ENCODE measurements around the gene EIF3I. TPM values are rescaled to one million over a fixed set of nuclear protein-coding genes. Genes with fewer than 3 reads are reported as not detected.

EIF3I gene
- polyA plus RNA-seq, 2 donors: 134 to 189 TPM

- WGBS, 2 donors: 72 to 74% methylated on average over 3 of the region's 3 CpGs
- H3K9me3 ChIP-seq (ENCODE audit: control insufficient read depth in 2 of 2, insufficient read depth in 1 of 2, low read depth in 1 of 2, low read length in 1 of 2): no peaks in the 10 kb centered on the region
- peaks cover 2 to 11% of the 10 kb centered on the region in 2 donors for H3K4me1 ChIP-seq (ENCODE audit: control insufficient read depth in 2 of 2, insufficient read depth in 2 of 2, low read length in 1 of 2)
- H3K27ac ChIP-seq (ENCODE audit: low read depth in 2 of 2, low read length in 1 of 2): peak overlapping the region in 1 of 2 donors; percentile 15
- H3K27me3 ChIP-seq (ENCODE audit: control insufficient read depth in 1 of 2, insufficient read depth in 2 of 2, low read length in 2 of 2): no peaks in the 10 kb centered on the region
- peaks cover 3 to 20% of the 10 kb centered on the region in 2 donors for H3K36me3 ChIP-seq (ENCODE audit: control insufficient read depth in 2 of 2, insufficient read depth in 2 of 2, low read length in 1 of 2)
- H3K4me3 ChIP-seq (ENCODE audit: low read depth in 1 of 2, low read length in 2 of 2): no peak overlapping the region
These were observed 1.5 kb downstream of the EIF3I start for GRCh38 chr1:32223683-32224082.

- Histone ChIP-seq H3K27ac (ENCODE audit: low read depth in 2 of 2, low read length in 1 of 2) (no peak overlapping the region), H3K4me3 (ENCODE audit: low read depth in 1 of 2, low read length in 2 of 2) (no peak overlapping the region), H3K27me3 (ENCODE audit: control insufficient read depth in 1 of 2, insufficient read depth in 2 of 2, low read length in 2 of 2) (no peaks in the 10 kb centered on the region), H3K36me3 (ENCODE audit: control insufficient read depth in 2 of 2, insufficient read depth in 2 of 2, low read length in 1 of 2) (peaks cover 6 to 23% of the 10 kb centered on the region in 2 donors), H3K4me1 (ENCODE audit: control insufficient read depth in 2 of 2, insufficient read depth in 2 of 2, low read length in 1 of 2) (peaks cover 2 to 11% of the 10 kb centered on the region in 2 donors), H3K9me3 (ENCODE audit: control insufficient read depth in 2 of 2, insufficient read depth in 1 of 2, low read depth in 1 of 2, low read length in 1 of 2) (no peaks in the 10 kb centered on the region)
- 87% methylated on average over 4 of the region's 4 CpGs for WGBS, 2 donors
These were observed 2.1 kb downstream of the EIF3I start for GRCh38 chr1:32224285-32224684.

GRCh38 chr1:32228771-32229170 lies 6.6 kb downstream of the EIF3I start:
- peaks cover 11 to 31% of the 10 kb centered on the region in 2 donors for H3K36me3 ChIP-seq (ENCODE audit: control insufficient read depth in 2 of 2, insufficient read depth in 2 of 2, low read length in 1 of 2)
- WGBS, 2 donors: 78 to 88% methylated on average over 3 of the region's 3 CpGs
- no peaks in the 10 kb centered on the region for H3K27me3 ChIP-seq (ENCODE audit: control insufficient read depth in 1 of 2, insufficient read depth in 2 of 2, low read length in 2 of 2)
- no peak overlapping the region for H3K4me3 ChIP-seq (ENCODE audit: low read depth in 1 of 2, low read length in 2 of 2)
- no peaks in the 10 kb centered on the region for H3K9me3 ChIP-seq (ENCODE audit: control insufficient read depth in 2 of 2, insufficient read depth in 1 of 2, low read depth in 1 of 2, low read length in 1 of 2)
- H3K4me1 ChIP-seq (ENCODE audit: control insufficient read depth in 2 of 2, insufficient read depth in 2 of 2, low read length in 1 of 2): no peaks in the 10 kb centered on the region
- no peak overlapping the region for H3K27ac ChIP-seq (ENCODE audit: low read depth in 2 of 2, low read length in 1 of 2)

- Histone ChIP-seq H3K4me1 (ENCODE audit: control insufficient read depth in 2 of 2, insufficient read depth in 2 of 2, low read length in 1 of 2) (peaks cover 0 to 2% of the 10 kb centered on the region in 2 donors), H3K27ac (ENCODE audit: low read depth in 2 of 2, low read length in 1 of 2) (no peak overlapping the region), H3K36me3 (ENCODE audit: control insufficient read depth in 2 of 2, insufficient read depth in 2 of 2, low read length in 1 of 2) (peaks cover 11 to 25% of the 10 kb centered on the region in 2 donors), H3K27me3 (ENCODE audit: control insufficient read depth in 1 of 2, insufficient read depth in 2 of 2, low read length in 2 of 2) (no peaks in the 10 kb centered on the region), H3K9me3 (ENCODE audit: control insufficient read depth in 2 of 2, insufficient read depth in 1 of 2, low read depth in 1 of 2, low read length in 1 of 2) (no peaks in the 10 kb centered on the region), H3K4me3 (ENCODE audit: low read depth in 1 of 2, low read length in 2 of 2) (no peak overlapping the region)
- 85 to 87% methylated on average over 5 of the region's 5 CpGs for WGBS, 2 donors
These were observed 9.7 kb downstream of the EIF3I start for GRCh38 chr1:32231843-32232432.

- Histone ChIP-seq H3K27me3 (ENCODE audit: control insufficient read depth in 1 of 2, insufficient read depth in 2 of 2, low read length in 2 of 2) (no peaks in the 10 kb centered on the region), H3K36me3 (ENCODE audit: control insufficient read depth in 2 of 2, insufficient read depth in 2 of 2, low read length in 1 of 2) (peaks cover 11 to 25% of the 10 kb centered on the region in 2 donors), H3K4me1 (ENCODE audit: control insufficient read depth in 2 of 2, insufficient read depth in 2 of 2, low read length in 1 of 2) (peaks cover 0 to 2% of the 10 kb centered on the region in 2 donors), H3K9me3 (ENCODE audit: control insufficient read depth in 2 of 2, insufficient read depth in 1 of 2, low read depth in 1 of 2, low read length in 1 of 2) (no peaks in the 10 kb centered on the region), H3K4me3 (ENCODE audit: low read depth in 1 of 2, low read length in 2 of 2) (no peak overlapping the region), H3K27ac (ENCODE audit: low read depth in 2 of 2, low read length in 1 of 2) (no peak overlapping the region)
- WGBS, 2 donors: 74 to 82% methylated on average over 8 of the region's 8 CpGs
These were observed 10.5 kb downstream of the EIF3I start for GRCh38 chr1:32232558-32233304.

- H3K27me3 ChIP-seq (ENCODE audit: control insufficient read depth in 1 of 2, insufficient read depth in 2 of 2, low read length in 2 of 2): no peaks in the 10 kb centered on the region
- WGBS, 2 donors: 87 to 88% methylated on average over 7 of the region's 7 CpGs
- no peaks in the 10 kb centered on the region for H3K9me3 ChIP-seq (ENCODE audit: control insufficient read depth in 2 of 2, insufficient read depth in 1 of 2, low read depth in 1 of 2, low read length in 1 of 2)
- peaks cover 5 to 13% of the 10 kb centered on the region in 2 donors for H3K36me3 ChIP-seq (ENCODE audit: control insufficient read depth in 2 of 2, insufficient read depth in 2 of 2, low read length in 1 of 2)
- no peak overlapping the region for H3K4me3 ChIP-seq (ENCODE audit: low read depth in 1 of 2, low read length in 2 of 2)
- H3K27ac ChIP-seq (ENCODE audit: low read depth in 2 of 2, low read length in 1 of 2): no peak overlapping the region
- H3K4me1 ChIP-seq (ENCODE audit: control insufficient read depth in 2 of 2, insufficient read depth in 2 of 2, low read length in 1 of 2): peaks cover 0 to 3% of the 10 kb centered on the region in 2 donors
These were observed 12.6 kb downstream of the EIF3I start for GRCh38 chr1:32234792-32235191.

GRCh38 chr1:32239337-32239736 lies 17.1 kb downstream of the EIF3I start:
- Histone ChIP-seq H3K27me3 (ENCODE audit: control insufficient read depth in 1 of 2, insufficient read depth in 2 of 2, low read length in 2 of 2) (no peaks in the 10 kb centered on the region), H3K27ac (ENCODE audit: low read depth in 2 of 2, low read length in 1 of 2) (no peak overlapping the region), H3K9me3 (ENCODE audit: control insufficient read depth in 2 of 2, insufficient read depth in 1 of 2, low read depth in 1 of 2, low read length in 1 of 2) (no peaks in the 10 kb centered on the region), H3K4me3 (ENCODE audit: low read depth in 1 of 2, low read length in 2 of 2) (no peak overlapping the region), H3K36me3 (ENCODE audit: control insufficient read depth in 2 of 2, insufficient read depth in 2 of 2, low read length in 1 of 2) (peaks cover 0 to 1% of the 10 kb centered on the region in 2 donors), H3K4me1 (ENCODE audit: control insufficient read depth in 2 of 2, insufficient read depth in 2 of 2, low read length in 1 of 2) (peaks cover 6 to 9% of the 10 kb centered on the region in 2 donors)
- 39 to 53% methylated on average over 4 of the region's 4 CpGs for WGBS, 2 donors

GRCh38 chr1:32239790-32240139 lies 17.6 kb downstream of the EIF3I start:
- H3K36me3 ChIP-seq (ENCODE audit: control insufficient read depth in 2 of 2, insufficient read depth in 2 of 2, low read length in 1 of 2): no peaks in the 10 kb centered on the region
- peak overlapping the region; percentile 56 to 60 for H3K4me3 ChIP-seq (ENCODE audit: low read depth in 1 of 2, low read length in 2 of 2)
- peak overlapping the region in 1 of 2 donors; percentile 66 for H3K27ac ChIP-seq (ENCODE audit: low read depth in 2 of 2, low read length in 1 of 2)
- H3K4me1 ChIP-seq (ENCODE audit: control insufficient read depth in 2 of 2, insufficient read depth in 2 of 2, low read length in 1 of 2): peaks cover 6 to 9% of the 10 kb centered on the region in 2 donors
- no peaks in the 10 kb centered on the region for H3K9me3 ChIP-seq (ENCODE audit: control insufficient read depth in 2 of 2, insufficient read depth in 1 of 2, low read depth in 1 of 2, low read length in 1 of 2)
- WGBS, 2 donors: 48 to 51% methylated on average over 20 of the region's 20 CpGs
- no peaks in the 10 kb centered on the region for H3K27me3 ChIP-seq (ENCODE audit: control insufficient read depth in 1 of 2, insufficient read depth in 2 of 2, low read length in 2 of 2)

- Histone ChIP-seq H3K27ac (ENCODE audit: low read depth in 2 of 2, low read length in 1 of 2) (peak overlapping the region; percentile 35 to 66), H3K27me3 (ENCODE audit: control insufficient read depth in 1 of 2, insufficient read depth in 2 of 2, low read length in 2 of 2) (no peaks in the 10 kb centered on the region), H3K36me3 (ENCODE audit: control insufficient read depth in 2 of 2, insufficient read depth in 2 of 2, low read length in 1 of 2) (no peaks in the 10 kb centered on the region), H3K4me3 (ENCODE audit: low read depth in 1 of 2, low read length in 2 of 2) (peak overlapping the region; percentile 56 to 60), H3K9me3 (ENCODE audit: control insufficient read depth in 2 of 2, insufficient read depth in 1 of 2, low read depth in 1 of 2, low read length in 1 of 2) (no peaks in the 10 kb centered on the region), H3K4me1 (ENCODE audit: control insufficient read depth in 2 of 2, insufficient read depth in 2 of 2, low read length in 1 of 2) (peaks cover 6 to 9% of the 10 kb centered on the region in 2 donors)
- WGBS, 2 donors: 1 to 2% methylated on average over 56 to 62 of the region's 62 CpGs
These were observed 18.1 kb downstream of the EIF3I start for GRCh38 chr1:32240140-32240951.

Measured in esophagus (tissue), 2 donors.